Cardiac fibroblast (primary cell): ENCODE results near the gene SSU72.
"Not testable (repeated sequence)": the region's sequence is repeated elsewhere in the genome, so short reads cannot be mapped to it uniquely, and the experiment has no call there.

Experiments
- DNase-seq, 2 donors: peaks; one replicate each; pipeline versions ENCODE4 v3.0.0 to v3.0.0-alpha.2; 2010; ENCODE audit warnings: low read depth in 2 of 2
- H3K4me3 ChIP-seq, 2 donors: replicated peaks in 1 of 2; 1 replicate in 1 of 2; 2 replicates in 1 of 2; pipeline ENCODE4 v1.5.1; 2011; ENCODE audit warnings: low read depth in 2 of 2, low read length in 2 of 2, mild to moderate bottlenecking in 2 of 2, moderate library complexity in 1 of 2
- TF ChIP-seq, protein P1 (sequence below): IDR thresholded peaks from one replicate; pipeline ENCODE4 v1.5.1; 2011; ENCODE audit warnings: low read depth, mild to moderate bottlenecking, low read length, inconsistent platforms

Gene SSU72

DNA sequence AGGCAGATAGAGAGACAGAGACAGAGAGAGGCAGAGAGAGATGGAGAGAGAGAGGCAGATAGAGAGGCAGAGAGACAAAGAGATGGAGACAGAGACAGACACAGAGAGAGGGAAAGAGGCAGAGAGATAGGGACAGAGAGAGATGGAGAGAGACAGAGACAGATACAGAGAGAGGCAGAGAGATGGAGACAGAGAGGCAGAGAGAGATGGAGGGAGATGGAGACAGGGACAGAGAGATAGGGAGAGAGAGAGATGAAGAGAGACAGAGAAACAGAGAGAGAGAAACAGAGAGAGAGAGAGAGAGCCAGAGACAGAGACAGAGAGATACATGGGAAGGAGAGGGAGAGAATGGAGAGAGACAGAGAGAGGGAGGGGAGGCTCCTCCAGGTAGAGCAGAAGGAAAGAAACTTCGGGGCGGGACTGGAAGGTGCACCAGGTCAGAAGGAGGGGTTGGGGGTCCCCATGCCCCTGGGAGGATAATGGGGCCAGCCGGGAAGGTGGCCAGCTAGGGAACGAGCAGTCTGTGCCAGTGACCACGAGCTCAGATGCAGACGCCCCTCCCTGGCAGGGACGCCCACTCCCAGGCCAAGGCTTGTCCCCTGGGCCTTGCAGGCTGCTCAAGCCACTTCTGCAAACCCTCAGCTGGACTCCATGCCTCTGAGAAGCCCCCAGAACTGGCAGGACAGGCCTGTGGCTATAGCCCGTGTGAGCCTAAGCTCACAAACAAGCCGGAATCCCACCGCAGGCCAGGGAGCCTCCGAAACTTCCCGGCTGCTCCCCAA lies 22.0 kb upstream of the SSU72 start:
- DNase-seq: no peak

DNA sequence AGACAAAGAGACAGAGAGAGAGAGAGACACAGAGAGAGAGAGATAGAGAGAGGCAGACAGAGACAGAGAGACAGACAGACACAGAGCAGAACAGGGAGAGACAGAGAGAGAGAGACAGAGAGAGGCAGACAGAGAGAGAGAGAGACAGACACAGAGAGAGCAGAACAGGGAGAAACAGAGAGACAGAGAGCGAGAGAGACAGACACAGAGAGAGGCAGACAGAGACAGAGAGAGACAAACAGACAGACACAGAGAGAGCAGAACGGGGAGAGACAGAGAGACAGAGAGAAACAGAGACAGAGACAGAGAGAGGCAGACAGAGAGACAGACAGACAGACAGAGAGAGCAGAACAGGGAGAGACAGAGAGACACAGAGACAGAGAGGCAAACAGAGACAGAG lies 20.7 kb upstream of the SSU72 start:
- DNase-seq, H3K4me3 ChIP-seq: not testable (repeated sequence)

More for the DNA sequence above, 22.0 kb upstream of the SSU72 start:
- TF ChIP-seq, protein P1, sequence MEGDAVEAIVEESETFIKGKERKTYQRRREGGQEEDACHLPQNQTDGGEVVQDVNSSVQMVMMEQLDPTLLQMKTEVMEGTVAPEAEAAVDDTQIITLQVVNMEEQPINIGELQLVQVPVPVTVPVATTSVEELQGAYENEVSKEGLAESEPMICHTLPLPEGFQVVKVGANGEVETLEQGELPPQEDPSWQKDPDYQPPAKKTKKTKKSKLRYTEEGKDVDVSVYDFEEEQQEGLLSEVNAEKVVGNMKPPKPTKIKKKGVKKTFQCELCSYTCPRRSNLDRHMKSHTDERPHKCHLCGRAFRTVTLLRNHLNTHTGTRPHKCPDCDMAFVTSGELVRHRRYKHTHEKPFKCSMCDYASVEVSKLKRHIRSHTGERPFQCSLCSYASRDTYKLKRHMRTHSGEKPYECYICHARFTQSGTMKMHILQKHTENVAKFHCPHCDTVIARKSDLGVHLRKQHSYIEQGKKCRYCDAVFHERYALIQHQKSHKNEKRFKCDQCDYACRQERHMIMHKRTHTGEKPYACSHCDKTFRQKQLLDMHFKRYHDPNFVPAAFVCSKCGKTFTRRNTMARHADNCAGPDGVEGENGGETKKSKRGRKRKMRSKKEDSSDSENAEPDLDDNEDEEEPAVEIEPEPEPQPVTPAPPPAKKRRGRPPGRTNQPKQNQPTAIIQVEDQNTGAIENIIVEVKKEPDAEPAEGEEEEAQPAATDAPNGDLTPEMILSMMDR: no peak
- H3K4me3 ChIP-seq: no peak overlapping the region

DNA sequence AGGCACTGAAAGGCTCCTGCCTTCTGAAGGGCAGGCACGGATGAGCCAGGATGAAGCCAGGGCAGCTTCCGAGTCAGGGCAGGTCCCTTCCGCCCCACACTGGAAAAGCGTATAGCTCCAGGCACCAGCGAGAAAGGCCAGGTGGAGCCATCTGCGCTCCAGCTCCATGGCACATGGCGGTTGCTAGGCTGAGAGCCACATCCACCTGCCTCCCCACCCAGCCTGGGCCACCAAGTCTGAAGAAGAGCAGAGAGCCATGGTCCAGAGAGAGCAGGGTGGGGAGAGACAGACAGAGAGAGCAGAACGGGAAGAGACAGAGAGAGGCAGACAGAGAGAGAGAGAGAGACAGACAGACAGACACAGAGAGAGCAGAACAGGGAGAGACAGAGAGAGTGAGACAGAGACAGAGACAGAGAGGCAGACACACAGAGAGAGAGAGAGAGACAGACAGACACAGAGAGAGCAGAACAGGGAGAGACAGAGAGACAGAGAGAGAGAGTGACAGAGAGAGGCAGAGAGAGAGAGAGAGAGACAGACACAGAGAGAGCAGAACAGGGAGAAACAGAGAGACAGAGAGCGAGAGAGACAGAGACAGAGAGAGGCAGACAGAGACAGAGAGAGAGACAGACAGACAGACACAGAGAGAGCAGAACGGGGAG lies 20.1 kb upstream of the SSU72 start:
- no peak for DNase-seq
- H3K4me3 ChIP-seq: no peak overlapping the region
- TF ChIP-seq, protein P1: no peak

DNA sequence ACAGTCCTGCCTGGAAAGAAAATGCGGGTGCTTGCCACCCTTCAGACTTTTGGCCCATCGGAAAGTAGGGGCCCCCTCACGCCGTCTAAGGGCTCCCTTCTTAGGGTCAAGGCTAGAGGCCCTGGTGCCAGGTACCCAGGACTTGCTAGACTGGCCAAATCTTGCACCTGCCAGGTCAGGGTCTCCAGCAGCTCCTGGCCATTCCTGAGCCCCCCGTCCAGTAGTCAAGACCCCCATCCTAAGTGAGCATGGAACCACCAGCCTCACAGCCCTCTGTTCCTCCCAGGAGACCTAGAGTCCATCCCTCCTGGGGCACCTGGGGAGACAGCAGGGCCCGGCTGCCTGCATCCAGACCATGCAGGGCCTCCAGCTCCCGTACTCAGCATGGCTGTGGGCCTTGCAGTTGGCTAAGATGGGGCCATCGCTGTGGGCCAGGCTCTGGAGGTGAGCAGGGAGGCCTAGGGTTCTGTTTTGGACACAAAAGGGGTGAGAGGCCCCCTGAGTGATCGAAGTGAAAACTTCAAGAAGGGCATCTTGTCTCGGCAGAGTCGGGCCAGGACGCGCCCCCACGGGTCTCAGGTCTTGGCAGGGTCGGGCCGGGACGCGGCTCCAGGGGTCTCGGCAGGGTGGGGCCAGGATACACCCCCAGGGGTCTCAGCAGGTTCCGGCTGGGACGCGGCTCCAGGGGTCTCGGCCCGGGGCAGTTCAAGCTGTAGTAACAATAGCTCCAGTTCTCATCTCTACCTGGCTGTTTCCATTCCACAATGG lies 19.4 kb upstream of the SSU72 start:
- H3K4me3 ChIP-seq: no peak overlapping the region
- DNase-seq: no peak
- TF ChIP-seq, protein P1: no peak

DNA sequence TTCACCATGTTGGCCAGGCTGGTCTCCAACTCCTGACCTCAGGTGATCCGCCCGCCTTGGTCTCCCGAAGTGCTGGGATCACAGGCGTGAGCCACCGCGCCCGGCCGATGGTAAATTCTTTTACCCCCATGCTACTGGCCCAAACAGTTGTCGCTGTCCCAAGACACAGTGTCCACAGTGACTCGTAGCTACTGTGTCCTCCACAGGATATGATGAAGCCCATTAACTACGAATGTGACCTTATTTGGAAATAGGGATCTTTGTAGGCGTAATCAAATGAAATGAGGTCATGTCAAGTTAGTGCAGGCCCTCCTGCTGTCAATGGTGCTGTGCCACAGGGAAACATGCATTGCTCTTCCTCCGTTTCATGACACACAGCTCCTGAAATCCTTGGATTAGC lies 16.8 kb upstream of the SSU72 start:
- H3K4me3 ChIP-seq: no peak overlapping the region
- TF ChIP-seq, protein P1: no peak
- no peak for DNase-seq

DNA sequence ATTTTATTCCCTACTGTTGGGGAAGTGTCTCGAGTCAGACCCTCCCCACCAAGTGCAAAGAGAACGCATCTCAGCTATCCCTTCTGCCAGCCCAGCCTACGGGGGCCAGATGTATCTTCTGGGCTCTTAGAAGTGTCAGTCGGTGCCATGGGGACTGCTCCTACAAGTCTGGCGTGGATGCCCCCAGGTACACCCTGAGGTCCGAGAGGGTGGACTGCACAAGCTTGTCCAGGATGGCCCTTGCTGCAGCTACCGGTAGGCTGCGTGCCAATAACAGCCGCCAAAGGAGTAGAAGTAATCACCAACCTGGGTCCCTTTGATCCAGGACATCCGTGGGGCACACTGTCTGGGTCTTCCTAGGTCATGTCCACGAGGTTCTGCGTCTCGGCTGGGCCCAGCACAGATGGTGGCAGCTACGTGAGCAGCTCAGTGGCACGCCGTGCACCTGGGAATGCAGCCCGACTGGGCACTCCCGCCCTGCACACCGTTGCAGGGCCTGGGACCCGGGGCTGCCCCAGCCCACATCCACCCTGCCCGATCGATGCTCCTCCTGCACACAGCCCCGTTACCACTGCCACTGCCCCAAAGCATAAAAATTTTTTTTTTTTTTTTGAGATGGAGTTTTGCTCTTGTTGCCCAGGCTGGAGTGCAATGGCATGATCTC lies 8.8 kb upstream of the SSU72 start:
- DNase-seq: no peak
- TF ChIP-seq, protein P1: no peak
- no peak overlapping the region for H3K4me3 ChIP-seq
